Nucleus accumbens (tissue), 56 donors: ENCODE results near the gene ALG3.

ENCODE experiments used
- DNase-seq, 56 donors: peaks; one replicate each; lab custom pipeline; 2025; lab: John Stamatoyannopoulos, UW

ALG3 gene

GRCh38 chr3:184260724-184261269, 12.0 kb upstream of the ALG3 start:
- DNase-seq: peak in 3 of 56 donors; percentile 11 to 17 (median 12)

GRCh38 chr3:184259878-184260723, 11.3 kb upstream of the ALG3 start:
- peak in 13 of 56 donors; percentile 10 to 51 (median 23) for DNase-seq

GRCh38 chr3:184259396-184259877, 10.7 kb upstream of the ALG3 start:
- DNase-seq: peak in 2 of 56 donors; percentile 13 to 16

- DNase-seq: no peak
Observed at GRCh38 chr3:184258926-184259325, 10.2 kb upstream of the ALG3 start.

- DNase-seq: peak in 5 of 56 donors; percentile 11 to 52 (median 26)
Observed at GRCh38 chr3:184257083-184257915, 8.5 kb upstream of the ALG3 start.

- DNase-seq: no peak
Observed at GRCh38 chr3:184255291-184256039, 6.7 kb upstream of the ALG3 start.

GRCh38 chr3:184250167-184250828, 1.5 kb upstream of the ALG3 start:
- peak in 50 of 56 donors; percentile 19 to 91 (median 52) for DNase-seq

- peak; percentile 49 to 96 (median 86) for DNase-seq
Observed at GRCh38 chr3:184249412-184250166, 827 bp upstream of the ALG3 start, which contains the start of gene EEF1AKMT4. Gene EEF1AKMT4, plus strand, starts transcription at chr3:184249672. Its CDS starts 23 bp downstream, at chr3:184249695.

- no peak for DNase-seq
Observed at GRCh38 chr3:184242297-184242685, 6.5 kb downstream of the ALG3 start.

- no peak for DNase-seq
Observed at GRCh38 chr3:184241447-184242296, 7.1 kb downstream of the ALG3 start.

GRCh38 chr3:184241141-184241446, 7.7 kb downstream of the ALG3 start:
- no peak for DNase-seq

GRCh38 chr3:184240384-184241140, 8.2 kb downstream of the ALG3 start:
- DNase-seq: no peak

- DNase-seq: no peak
Observed at GRCh38 chr3:184239708-184240107, 9.1 kb downstream of the ALG3 start.

- DNase-seq: no peak
Observed at GRCh38 chr3:184239221-184239620, 9.5 kb downstream of the ALG3 start.

GRCh38 chr3:184238246-184238818, 10.4 kb downstream of the ALG3 start:
- DNase-seq: no peak

- DNase-seq: no peak
Observed at GRCh38 chr3:184237807-184238206, 11.0 kb downstream of the ALG3 start.

- no peak for DNase-seq
Observed at GRCh38 chr3:184237211-184237610, 11.6 kb downstream of the ALG3 start.
